HTR-8/SVneo (cell line): ENCODE results near the gene DCHS2.
A peak's percentile ranks its signal among the peaks of the same experiment; 100 is the strongest.

Experiments used
- DNase-seq: peaks from one replicate; pipeline ENCODE4 v3.0.0; 2011; ENCODE audit warnings: low spot score, mixed read lengths; ENCODE audit not compliant: insufficient read length
- FAIRE-seq: peaks from 2 replicates; lab custom pipeline; 2011; peaks lifted over from hg19 to GRCh38; lab: Jason Lieb, UNC

DCHS2 gene, protein sequence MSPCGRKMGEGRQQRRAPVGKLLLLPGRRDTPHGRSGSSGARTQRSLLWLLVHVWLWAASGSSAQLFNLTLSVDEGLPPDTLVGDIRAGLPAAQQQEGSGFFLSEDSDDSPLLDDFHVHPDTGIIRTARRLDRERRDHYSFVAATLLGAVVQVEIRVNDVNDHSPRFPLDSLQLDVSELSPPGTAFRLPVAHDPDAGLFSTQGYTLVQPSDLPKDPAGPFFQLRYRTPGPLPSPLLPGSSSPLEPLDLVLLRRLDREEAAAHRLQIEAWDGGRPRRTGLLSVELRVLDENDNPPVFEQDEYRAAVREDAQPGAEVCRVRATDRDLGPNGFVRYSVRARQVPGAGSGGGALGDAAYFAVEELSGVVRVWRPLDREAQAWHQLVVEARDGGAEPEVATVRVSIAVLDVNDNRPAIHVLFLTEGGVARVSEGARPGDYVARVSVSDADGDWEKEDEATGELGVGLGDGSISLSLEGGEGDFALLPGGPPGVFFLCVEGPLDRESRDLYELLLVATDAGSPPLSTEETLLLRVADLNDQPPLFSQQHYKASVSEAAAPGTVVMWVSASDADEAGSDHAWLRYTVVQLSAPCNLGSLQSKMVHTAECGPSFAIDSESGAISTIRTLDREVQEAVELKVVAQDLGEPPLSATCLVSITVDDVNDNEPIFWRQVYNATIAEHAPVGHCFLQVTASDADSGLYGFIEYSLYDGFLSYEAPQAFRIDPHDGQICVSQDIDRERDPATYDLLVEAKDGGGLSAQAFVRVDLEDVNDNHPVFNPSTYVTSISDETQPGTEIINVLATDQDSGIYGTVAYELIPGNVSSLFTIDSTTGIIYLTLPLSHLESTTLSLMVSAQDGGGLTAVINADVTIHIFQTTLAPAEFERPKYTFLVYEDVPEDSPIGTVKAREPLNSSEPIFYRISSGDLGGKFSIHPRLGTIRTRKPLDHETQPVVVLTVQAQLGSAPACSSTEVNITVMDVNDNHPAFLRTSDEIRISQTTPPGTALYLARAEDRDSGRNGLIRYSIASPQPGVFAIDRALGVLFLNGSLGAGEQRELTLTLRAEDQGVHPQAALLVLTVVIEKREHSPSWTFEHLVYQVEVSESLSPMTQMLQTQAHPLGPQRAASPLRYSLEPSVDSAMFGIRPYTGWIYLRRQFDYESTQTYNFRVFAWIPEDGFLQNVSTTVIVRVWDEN (N-terminal part only)

DNA sequence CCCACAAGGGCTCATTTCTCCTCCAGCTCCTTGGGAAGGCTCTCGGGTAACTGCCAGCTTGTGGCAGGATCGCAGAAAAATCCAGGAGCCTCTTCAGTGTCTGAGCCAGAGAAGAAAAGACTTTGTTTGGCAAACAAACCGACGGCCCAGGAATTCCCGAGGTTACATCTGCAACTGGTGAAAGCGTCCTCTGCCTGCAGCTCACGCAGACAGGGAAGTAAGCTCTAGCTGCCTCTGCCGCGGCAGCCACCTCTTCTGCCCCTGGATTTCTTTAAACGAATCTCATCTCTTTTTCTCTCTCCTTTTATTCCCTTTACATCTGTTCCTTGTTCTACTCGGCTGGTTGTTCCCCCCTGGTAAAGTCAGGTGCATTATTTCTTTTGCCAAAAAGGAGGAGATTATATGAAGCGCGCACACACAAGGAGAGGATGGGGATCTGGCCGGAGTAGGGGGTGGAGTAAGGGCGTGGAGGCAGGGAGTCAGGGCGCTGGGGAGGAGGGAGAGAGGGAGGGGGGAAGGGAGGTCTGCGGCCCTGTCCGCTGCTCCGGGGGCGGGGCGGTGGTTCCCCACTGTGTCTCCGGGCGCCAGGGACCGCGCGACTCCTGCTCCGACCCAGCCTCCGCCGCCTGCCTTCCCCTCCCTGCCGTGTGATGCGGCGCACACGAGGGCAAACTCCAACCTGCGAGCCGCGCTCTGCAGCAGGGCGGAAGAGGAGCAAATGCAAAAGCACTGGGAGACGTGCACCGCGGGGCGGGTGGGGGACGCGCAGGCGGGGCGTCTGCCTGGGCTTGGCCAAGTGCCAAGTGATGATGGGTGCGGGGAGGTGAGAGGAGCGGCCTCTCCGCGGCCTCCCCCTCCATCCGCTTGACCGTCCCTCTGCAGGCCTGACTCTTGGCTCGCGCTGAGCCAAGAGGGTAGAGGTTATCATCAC, at the start of gene DCHS2:
Gene DCHS2, minus strand, starts transcription at position 459 of the 931 bp plus-strand sequence. Its CDS starts 444 bp downstream, at position 15.
- peak; percentile 42 for DNase-seq
- FAIRE-seq = peak; percentile 9

DNA sequence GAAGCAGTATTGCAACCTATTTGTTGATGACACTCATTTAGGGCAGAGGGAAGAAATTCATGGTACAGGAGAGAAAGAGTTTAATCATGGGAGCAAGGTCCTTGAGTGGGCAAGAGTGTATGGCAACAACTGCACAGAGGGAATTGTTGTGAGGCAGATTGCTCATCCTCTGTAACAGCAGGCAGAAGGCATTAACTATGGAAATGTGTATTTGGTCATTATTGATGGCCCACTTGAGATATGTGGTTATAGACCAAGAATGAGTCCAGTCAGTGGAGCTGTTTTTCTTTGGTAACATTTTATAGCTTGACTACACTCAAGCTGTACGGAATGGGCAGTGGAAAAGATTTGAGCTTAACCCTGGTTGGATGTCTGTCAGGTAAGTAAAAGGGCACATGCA, 42.7 kb upstream of the DCHS2 start:
- FAIRE-seq (no peak), DNase-seq (no peak)

DNA sequence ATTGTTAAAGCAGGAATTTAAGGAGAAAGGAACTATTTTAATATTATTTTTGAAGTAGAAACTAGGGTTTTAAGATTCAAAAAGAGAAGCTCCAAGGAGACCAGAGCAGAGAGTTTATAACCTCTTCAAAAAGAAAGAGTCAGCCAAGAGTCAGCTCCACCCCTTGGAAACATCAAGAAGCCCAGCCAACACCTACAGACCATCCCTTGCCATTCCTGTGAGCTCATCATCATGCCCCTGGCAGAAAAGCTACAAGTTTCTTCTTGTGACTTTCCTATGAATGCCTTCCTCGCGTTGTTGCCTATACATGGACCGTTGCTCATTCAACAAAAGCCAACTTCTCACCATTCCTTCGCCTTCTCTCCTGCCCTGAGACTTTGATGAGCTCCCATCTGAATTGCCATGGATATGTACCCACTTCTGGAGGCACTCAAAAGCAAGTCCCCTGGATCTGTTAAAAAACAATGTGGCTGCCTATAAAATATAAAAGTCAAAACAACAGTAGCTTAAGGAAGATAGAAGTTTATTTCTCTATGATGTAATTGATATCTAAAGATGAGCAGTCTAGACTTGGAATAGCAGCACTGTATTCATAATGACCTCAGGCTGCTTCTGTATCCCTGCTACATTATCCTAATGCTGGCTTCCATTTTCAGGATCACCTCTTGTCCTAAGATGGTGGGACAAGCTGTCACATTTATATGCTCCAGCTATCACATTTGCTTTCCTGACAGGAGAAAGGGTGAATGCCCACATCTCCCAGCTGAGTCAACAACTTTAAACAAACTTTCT, 38.3 kb upstream of the DCHS2 start:
- DNase-seq (no peak), FAIRE-seq (no peak)

DNA sequence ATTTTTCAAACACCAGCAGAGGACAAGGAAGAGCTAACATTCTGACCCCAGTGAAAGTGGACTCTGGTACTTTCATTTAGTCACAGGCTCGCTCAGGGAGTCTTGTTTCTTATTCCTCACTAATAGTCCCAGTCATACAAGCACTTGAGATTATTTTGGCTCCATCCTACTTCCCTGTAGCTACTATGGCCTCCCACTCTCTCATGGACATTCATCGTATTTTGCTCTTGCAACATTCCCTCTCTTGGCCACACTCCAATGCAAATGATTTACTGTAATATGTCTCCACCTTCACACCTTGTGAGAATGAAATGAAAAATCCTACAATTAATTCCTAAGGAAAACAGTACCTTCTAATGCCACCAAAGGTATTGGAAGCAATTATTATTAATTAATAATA, 37.3 kb upstream of the DCHS2 start:
- DNase-seq (no peak), FAIRE-seq (no peak)

DNA sequence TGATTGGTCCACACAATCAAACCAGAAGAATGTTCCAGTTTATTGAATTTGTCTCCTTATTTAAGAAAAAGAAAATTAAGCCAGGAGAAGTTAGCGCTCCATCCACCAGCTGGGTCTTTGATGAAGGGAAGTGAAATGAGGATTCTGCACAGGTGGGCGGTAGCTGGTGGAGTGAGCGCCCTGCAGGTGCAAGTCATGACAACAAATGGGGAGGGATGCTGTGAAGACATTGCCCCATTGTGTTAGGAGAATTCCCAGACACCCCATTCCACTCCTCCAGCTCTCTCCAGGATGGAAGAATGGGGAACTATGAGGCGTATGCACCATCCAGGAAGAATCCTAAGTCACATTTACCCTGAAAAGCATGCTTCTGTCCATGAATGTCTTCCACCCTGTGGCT, 35.7 kb upstream of the DCHS2 start:
- no peak for DNase-seq
- no peak for FAIRE-seq

DNA sequence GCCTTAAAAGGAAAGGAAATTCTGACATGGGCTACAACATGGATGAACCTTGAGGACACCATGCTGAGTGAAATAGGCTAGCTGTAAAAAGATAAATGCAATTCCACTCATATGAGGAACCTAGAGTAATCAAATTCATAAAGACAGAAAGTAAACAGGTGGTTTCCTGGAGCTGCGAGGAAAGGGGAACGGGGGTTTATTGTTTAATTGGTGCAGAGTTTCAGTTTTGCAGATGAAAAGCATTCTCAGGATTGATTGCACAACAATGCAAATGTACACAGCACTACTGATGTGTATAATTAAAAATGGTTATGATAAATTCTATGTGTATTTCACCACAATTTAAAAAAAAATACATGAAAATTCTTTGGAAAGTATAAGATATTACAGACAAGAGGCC, 34.6 kb upstream of the DCHS2 start:
- no peak for FAIRE-seq
- DNase-seq = no peak

DNA sequence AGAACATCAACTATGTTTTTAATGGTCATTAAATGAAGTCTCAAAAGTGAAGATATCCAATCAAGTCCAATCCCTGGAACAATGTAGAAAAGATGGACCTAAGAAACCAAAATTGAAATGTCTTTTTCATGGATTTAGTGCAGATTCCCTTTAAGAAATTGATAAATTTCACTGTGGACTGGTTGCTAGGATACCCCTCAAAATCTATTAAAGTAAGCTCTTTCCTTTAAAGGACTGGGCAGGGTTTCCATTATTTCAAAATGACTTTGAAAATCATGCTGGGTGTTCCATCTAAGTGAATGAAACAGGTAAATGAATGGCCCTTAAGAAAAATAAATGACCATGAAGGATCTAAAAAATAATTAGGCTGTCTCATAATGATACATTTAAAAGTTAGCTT, 30.0 kb upstream of the DCHS2 start:
- FAIRE-seq (no peak), DNase-seq (no peak)

DNA sequence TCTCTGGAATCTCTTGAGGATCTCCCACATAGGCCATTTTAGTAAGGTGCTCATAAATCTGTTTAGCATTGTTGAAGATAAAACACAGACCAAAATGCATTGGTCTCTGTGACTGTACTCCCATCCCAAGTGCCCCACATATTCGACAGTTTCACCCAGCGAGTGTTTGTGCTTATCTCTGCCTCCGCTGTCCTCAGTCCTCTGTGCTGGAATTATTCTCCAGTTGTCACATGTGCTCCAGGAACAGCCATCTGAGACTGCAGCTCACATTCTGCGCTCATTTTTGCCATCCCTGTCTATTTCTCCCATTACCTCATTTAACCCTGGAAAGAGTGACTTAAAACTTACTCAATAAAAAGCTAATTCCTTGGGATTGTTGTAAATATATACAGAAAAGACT, 27.6 kb upstream of the DCHS2 start:
- DNase-seq (no peak), FAIRE-seq (no peak)

DNA sequence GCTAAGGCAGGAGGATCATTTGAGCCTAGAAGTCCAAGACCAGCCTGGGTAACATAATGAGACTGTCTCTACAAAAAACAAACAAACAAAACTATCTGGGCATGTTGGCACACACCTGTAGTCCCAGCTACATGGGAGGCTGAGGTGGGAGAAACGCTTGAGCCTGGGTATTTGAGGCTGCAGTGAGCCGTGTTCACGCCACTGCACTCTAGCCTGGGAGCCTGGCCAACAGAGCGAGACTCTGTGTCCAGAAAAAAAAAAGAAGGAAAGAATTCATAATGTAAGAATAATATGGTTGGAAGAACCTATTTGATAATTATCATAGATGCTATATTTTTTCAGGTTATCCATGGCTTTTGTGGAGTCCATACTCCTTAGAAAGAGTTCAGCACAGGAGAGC, 26.0 kb upstream of the DCHS2 start:
- DNase-seq = no peak
- FAIRE-seq = no peak

DNA sequence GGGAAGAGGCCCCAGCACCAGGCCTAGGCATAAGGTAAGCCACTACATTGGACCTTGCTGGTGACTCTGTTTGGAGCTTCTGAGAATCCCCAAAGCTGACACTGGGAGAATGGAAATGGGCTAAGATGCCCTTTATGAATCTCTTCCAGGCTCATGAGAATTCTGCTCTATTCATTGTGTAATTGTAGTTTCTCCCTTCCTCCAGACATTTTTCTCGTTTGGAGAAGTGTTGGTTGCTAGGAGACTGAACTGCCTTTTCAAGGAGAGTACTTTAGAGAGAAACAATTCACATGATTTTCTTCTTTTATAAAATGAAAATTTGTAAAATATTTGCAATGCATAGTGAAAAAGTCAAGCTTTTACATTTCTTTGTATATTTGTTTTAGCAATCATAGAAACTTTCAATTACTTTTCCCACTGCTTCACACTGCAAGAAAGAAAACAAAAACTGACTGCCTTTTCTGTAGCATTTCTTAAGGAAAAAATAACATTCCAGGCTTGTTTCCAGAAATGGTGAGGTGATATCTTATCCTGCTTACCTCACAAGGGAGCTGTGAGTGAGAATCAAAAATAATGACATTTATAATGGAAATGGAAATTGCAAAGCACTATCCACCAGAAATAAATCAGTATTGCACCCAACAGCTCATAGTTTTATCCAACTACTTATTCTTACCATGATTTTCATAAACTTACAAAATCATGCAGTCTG, 24.9 kb upstream of the DCHS2 start:
- DNase-seq (no peak), FAIRE-seq (no peak)

DNA sequence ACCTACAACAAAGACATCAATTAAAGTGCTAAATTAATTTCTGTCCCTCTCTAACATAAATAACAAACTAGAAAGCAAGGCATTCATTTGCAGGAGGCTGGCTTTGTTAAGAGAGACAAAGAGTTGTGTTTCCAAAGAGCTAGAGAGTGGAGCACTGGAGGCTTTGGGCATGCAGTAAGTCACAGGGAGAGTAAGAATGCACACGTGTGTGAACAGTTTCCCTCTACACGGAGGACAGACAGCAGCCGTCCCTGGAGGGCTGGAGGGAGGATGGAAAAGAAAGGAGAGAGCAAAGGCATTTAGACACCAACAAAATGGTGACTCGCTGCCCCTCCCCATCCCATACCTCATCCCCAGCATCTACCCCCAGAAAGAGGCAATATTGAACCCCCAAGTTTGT, 20.4 kb upstream of the DCHS2 start:
- FAIRE-seq (no peak), DNase-seq (no peak)

DNA sequence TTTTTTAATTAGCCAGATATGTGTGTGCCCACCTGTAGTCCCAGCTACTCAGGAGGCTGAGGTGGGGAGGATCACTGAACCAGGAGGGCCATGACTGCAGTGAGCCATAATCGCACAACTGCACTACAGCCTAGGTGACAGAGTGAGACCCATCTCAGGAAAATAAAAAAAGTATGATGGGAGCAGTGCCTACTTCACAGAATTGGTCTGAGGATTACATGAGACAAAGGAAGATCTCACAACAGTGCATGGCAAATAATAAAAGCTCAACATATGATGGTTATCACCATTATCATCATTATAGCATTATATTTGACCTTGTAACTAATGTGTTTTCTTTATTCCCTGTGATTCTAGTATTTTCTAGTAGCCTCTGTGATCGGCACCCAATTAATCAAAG, 19.9 kb upstream of the DCHS2 start:
- FAIRE-seq = no peak
- no peak for DNase-seq

DNA sequence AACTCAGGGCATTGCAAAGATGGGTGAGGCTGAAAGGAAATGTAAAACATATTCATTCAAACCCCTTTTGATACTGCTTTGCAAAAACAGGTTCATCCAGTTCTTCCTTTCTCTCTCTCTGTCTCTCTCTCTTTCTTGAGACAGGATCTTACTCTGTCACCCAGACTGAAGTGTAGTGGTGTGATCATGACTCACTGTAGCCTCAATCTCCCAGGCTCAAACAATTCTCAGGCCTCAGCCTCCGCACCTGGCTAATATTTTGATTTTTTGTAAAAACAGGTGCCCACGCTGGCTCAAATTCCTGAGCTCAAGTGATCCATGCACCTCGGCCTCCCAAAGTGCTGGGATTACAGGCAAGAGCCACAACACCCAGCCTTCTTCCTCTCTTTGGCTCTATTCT, 15.6 kb upstream of the DCHS2 start:
- no peak for FAIRE-seq
- no peak for DNase-seq

DNA sequence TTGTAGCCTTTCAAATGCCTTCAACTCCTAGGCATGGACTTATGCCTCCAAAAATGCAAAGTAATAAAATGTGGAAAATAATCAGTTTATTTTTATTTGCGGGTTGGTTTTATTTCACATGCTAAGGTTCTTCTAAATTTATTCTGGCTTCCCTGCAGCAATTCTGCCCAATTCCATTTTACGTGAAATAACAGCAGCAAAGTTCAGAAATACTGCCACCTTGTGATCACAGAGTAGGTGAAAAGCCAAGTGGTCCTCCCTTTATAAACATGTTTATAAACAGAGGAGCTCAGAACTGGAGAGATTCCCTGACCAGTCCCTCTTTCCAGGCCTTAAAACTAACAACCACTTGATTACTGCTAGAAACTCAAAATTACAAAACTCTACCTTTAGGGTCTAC, 14.7 kb upstream of the DCHS2 start:
- FAIRE-seq = no peak
- DNase-seq = peak; percentile 11

DNA sequence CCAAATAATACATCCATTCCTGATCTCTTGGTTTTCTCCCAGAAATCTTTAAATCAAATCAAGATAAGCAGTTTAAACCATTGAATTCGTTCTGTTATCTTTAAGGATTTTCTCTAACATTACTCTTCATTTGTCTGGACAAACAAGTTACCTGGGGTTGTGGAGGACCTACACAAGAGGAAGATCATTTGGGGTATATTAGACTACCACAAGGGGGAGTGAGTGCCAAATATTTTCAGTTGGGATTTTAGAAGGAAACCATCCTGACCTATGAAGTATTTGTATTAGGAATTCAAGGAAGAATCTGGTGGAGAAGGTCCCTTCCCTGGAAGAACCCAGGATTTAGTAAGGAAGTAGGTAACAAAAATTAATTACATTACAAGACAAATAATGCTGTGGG, 12.0 kb upstream of the DCHS2 start:
- no peak for FAIRE-seq
- peak; percentile 15 for DNase-seq

DNA sequence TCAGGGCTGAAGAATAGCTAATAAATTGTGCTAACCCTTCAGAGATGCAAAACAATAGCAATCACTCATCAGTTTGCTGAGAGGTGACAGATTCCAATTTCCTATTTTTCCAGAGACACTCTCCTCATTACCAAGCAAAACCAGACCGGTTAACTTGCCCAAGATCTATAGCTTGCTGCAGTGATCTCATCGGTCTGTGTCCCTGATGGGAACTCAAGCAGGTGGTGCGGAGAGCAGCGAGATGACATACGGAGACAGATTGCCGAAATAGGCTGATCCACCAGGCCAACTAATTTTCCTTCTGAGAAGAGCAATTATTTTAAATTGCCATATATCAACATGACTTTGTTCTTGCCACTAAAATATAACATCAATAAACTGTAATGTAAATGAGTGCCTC, 10.5 kb upstream of the DCHS2 start:
- FAIRE-seq (no peak), DNase-seq (no peak)

DNA sequence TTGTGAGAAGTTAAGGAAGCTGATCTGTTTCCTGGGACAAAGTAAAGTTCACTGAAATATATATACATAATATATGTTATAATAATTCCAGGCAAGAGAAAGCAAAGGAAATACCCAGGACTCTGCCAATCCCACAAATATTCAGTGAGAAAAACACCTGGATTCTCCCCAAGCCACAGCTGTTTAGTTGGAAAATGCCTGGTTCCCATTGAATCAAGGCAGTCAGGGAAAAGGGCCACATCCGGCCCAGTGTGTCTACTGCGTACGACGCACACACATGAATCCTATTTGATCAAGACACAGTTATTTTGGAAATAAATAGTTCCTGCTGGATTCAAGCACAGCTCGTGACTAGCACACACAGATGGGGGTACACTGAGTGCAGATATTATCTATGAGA, 6.3 kb upstream of the DCHS2 start:
- no peak for FAIRE-seq

DNA sequence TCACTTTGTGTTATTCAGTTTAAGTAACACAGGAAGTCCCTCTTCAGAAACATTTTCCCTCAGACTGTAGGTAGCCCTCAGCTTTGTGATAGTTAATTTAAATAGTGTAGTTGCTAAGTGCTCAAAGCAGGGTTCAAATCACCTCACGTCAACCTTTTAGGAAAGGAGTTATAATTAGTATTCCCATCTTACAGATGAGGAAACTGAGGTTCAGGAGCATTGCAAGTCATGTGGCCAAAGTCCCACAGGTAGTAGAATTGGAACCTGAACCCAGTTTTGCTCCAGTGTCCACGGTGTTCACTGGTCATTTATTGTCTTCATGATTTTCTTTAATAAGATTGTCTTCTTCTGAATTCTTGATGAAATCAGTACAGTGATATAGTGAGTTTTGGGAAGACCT, 4.3 kb upstream of the DCHS2 start:
- FAIRE-seq = no peak

More for the DNA sequence above, 6.3 kb upstream of the DCHS2 start:
- DNase-seq = no peak

More for the DNA sequence above, 4.3 kb upstream of the DCHS2 start:
- DNase-seq = no peak
